Stimulated activated CD4-positive, alpha-beta T cell treated with anti-CD3 and anti-CD28 coated beads, Interleukin-12 subunit alpha, Interleukin-12 subunit beta, amount 100 ng/mL, for 24 hours (primary cell): Measurements from ENCODE around the gene RABIF.
"Not testable (repeated sequence)": the region's sequence is repeated elsewhere in the genome, so short reads cannot be mapped to it uniquely, and the experiment has no call there.

Source experiments
- DNase-seq, 2 experiments: peaks; one replicate each; pipeline ENCODE4 v3.0.0-alpha.2; 2020; ENCODE audit warnings: low read depth in 2 of 2

RABIF gene

GRCh38 chr1:202834771-202835547, 54.0 kb downstream of the RABIF start:
- no peak for DNase-seq

DNA sequence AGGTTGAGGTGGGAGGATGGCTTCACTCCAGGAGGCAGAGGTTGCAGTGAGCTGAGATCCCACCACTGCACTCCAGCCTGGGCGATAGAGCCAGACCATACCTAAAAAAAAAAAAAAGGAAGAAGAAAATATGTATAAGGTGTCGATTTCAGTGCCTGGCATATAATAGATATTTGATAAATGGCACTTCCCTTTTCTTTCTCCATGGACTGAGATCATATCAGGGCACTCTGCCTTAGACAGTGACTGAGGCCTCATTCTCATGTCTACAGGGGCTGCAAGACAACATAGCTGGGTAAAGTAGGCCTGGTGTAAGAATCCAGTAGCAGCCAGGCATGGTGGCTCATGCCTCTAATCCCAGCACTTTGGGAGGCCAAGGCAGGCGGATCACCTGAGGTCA, 57.0 kb downstream of the RABIF start:
- no peak for DNase-seq

- not testable (repeated sequence) for DNase-seq
These were observed 59.7 kb downstream of the RABIF start for GRCh38 chr1:202829223-202829622.
